ENCODE measurements around the gene KIF5C.

The KIF5C gene

DNA sequence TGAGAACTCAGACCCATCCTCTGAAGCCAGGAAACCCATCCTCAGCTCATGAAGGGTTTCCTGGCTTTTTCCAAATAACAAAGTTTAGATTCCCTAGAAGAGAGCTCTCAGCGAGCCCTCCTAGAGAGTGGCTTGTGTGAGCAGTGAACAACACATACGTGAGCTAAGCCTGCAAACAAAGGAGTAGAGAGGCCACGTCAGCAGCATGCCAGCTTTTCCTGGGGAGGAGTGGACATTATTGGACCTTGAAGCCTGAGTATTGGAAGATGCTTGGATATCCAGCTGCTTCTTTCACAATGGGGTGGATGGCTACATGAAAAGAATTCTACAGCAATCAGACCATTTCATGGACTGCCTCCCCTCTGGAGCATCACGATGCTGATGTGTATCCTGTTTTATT lies 21.1 kb downstream of the KIF5C start:
- no peaks in the 10 kb centered on the region for H3K36me3 ChIP-seq (ENCODE audit: control insufficient read depth, insufficient read depth, low read length)
- H3K4me2 ChIP-seq (ENCODE audit: low read length): no peak overlapping the region
- no peak overlapping the region for H3K9ac ChIP-seq
- TF ChIP-seq, protein P1, sequence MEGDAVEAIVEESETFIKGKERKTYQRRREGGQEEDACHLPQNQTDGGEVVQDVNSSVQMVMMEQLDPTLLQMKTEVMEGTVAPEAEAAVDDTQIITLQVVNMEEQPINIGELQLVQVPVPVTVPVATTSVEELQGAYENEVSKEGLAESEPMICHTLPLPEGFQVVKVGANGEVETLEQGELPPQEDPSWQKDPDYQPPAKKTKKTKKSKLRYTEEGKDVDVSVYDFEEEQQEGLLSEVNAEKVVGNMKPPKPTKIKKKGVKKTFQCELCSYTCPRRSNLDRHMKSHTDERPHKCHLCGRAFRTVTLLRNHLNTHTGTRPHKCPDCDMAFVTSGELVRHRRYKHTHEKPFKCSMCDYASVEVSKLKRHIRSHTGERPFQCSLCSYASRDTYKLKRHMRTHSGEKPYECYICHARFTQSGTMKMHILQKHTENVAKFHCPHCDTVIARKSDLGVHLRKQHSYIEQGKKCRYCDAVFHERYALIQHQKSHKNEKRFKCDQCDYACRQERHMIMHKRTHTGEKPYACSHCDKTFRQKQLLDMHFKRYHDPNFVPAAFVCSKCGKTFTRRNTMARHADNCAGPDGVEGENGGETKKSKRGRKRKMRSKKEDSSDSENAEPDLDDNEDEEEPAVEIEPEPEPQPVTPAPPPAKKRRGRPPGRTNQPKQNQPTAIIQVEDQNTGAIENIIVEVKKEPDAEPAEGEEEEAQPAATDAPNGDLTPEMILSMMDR (IDR thresholded peaks at IDR 0.05): no peak
- H3K27ac ChIP-seq: no peak overlapping the region
- H3K27me3 ChIP-seq (ENCODE audit: control insufficient read depth, insufficient read depth, low read length): no peaks in the 10 kb centered on the region
- peaks cover 7% of the 10 kb centered on the region for H3K4me1 ChIP-seq
- no peaks in the 10 kb centered on the region for H3K9me3 ChIP-seq (ENCODE audit: control insufficient read depth, low read length)
- H3K4me3 ChIP-seq (ENCODE audit: low read depth, low read length): no peak overlapping the region
- H2AFZ ChIP-seq: no peak overlapping the region
- H3K79me2 ChIP-seq: peaks cover 6% of the 10 kb centered on the region

DNA sequence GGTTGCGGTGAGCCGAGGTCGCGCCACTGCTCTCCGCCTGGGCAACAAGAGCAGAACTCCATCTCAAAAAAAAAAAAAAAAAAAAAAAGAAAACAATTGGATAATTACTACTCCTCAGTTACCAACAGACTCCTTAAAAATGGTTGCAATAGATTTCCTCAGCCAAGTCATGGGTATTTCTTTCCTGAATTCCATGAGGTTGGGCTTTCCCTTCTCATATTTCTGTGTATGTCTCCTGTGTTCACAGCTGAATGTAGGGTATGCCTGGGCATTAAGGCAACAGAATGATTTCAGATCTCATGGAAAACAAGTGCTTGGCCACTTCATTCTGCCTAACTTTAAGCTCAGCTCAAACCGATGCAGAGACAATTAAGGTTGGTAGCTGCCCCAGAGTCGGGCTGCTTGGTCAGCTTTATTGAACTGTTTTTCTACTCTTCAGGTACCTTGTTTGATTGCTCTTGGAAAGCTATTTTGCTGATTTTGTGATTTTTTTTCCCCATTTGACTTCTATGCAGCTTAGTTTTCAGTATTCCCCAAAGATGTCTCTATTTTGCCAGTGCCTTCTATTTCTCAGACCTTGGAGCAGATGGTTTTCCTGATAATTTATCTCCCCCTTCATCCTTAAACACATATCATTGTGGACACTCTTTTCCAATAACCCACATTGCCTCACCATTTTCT lies 24.8 kb downstream of the KIF5C start:
- Histone ChIP-seq H3K4me3 (ENCODE audit: low read depth, low read length) (no peak overlapping the region), H3K27ac (no peak overlapping the region), H3K9ac (no peak overlapping the region), H3K4me1 (peaks cover 7% of the 10 kb centered on the region), H3K36me3 (ENCODE audit: control insufficient read depth, insufficient read depth, low read length) (no peaks in the 10 kb centered on the region), H3K4me2 (ENCODE audit: low read length) (no peak overlapping the region), H3K9me3 (ENCODE audit: control insufficient read depth, low read length) (no peaks in the 10 kb centered on the region), H3K79me2 (peaks cover 4% of the 10 kb centered on the region), H2AFZ (no peak overlapping the region), H3K27me3 (ENCODE audit: control insufficient read depth, insufficient read depth, low read length) (no peaks in the 10 kb centered on the region)
- TF ChIP-seq, protein P1 (IDR thresholded peaks at IDR 0.05): no peak

DNA sequence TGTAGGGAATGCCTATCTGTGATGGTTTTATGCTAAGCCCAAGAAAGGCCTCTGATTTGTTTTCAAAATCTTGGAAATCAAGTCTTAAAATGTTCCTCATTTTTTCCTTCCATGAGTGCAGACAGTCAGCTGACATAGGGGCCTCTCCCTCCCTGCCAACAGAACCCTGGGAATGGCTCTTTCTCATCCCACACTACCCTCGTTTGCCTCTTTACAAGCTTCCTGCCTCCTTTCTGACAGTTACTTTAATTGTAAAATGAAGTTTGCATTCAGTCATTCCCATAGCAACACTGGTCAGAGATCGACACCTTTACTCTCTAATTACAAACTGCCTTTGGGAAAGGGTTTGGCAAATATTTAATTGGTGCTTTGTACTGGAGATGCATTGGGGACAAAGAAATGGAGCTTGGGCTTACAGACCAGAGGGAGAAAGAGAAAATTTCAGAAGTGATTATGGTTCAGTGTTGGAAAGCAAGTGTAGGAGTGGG lies 25.4 kb downstream of the KIF5C start:
- Histone ChIP-seq H3K4me3 (ENCODE audit: low read depth, low read length) (no peak overlapping the region), H3K4me1 (peaks cover 7% of the 10 kb centered on the region), H3K9me3 (ENCODE audit: control insufficient read depth, low read length) (no peaks in the 10 kb centered on the region), H3K9ac (no peak overlapping the region), H3K27ac (no peak overlapping the region), H3K4me2 (ENCODE audit: low read length) (no peak overlapping the region), H3K79me2 (peaks cover 2% of the 10 kb centered on the region), H3K36me3 (ENCODE audit: control insufficient read depth, insufficient read depth, low read length) (no peaks in the 10 kb centered on the region), H3K27me3 (ENCODE audit: control insufficient read depth, insufficient read depth, low read length) (no peaks in the 10 kb centered on the region), H2AFZ (no peak overlapping the region)
- TF ChIP-seq, protein P1 (IDR thresholded peaks at IDR 0.05): no peak

DNA sequence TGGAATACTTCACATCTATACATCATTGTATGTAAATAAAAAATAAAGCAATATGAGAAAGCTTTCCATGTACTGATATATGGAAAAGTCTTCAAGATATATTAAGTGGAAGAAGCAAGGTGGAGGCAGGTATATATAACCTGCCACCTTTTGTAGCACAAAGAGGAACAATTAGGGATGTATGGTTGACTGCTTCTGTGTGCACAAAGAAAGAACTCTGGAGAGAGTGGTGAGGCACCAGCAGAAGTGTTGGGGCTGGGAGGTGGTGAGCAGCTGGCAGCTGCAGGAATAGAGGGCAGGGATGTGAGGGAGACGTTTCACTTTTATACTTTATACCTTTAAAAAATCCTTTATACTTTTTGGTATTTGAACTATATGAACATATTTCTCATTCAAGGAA lies 26.1 kb downstream of the KIF5C start:
- Histone ChIP-seq H3K36me3 (ENCODE audit: control insufficient read depth, insufficient read depth, low read length) (no peaks in the 10 kb centered on the region), H3K79me2 (peaks cover 2% of the 10 kb centered on the region), H3K27me3 (ENCODE audit: control insufficient read depth, insufficient read depth, low read length) (no peaks in the 10 kb centered on the region), H3K4me3 (ENCODE audit: low read depth, low read length) (no peak overlapping the region), H3K4me2 (ENCODE audit: low read length) (no peak overlapping the region), H3K9me3 (ENCODE audit: control insufficient read depth, low read length) (no peaks in the 10 kb centered on the region), H3K9ac (no peak overlapping the region), H3K4me1 (peaks cover 7% of the 10 kb centered on the region), H3K27ac (no peak overlapping the region), H2AFZ (no peak overlapping the region)
- TF ChIP-seq, protein P1 (IDR thresholded peaks at IDR 0.05): no peak

DNA sequence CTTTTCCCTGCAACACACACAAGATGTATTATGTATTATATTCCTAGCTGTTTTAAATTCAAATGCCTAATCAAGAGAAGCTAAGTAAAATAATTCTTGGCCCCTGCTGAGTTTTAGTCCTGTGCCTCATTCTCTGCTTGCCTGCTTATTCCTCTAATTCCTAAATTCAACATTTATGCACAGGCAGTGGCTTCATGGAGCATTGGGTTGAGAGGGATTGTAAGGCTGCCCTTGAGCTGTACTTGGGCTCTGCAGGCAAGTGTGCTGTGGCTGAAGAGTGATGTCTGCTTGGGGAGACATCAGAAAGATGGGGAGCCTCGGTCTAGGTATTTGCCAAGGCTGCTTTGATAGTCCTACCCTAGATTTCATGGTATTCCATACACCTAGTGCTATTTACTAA lies 27.8 kb downstream of the KIF5C start:
- Histone ChIP-seq H3K9ac (no peak overlapping the region), H3K27me3 (ENCODE audit: control insufficient read depth, insufficient read depth, low read length) (no peaks in the 10 kb centered on the region), H3K4me3 (ENCODE audit: low read depth, low read length) (no peak overlapping the region), H3K36me3 (ENCODE audit: control insufficient read depth, insufficient read depth, low read length) (no peaks in the 10 kb centered on the region), H2AFZ (no peak overlapping the region), H3K4me1 (peaks cover 7% of the 10 kb centered on the region), H3K79me2 (peaks cover 2% of the 10 kb centered on the region), H3K9me3 (ENCODE audit: control insufficient read depth, low read length) (no peaks in the 10 kb centered on the region), H3K27ac (no peak overlapping the region), H3K4me2 (ENCODE audit: low read length) (no peak overlapping the region)
- TF ChIP-seq, protein P1 (IDR thresholded peaks at IDR 0.05): no peak
